A549 (cell line): Measurements from ENCODE around the gene ERBB2. TPM values are rescaled to one million over a fixed set of nuclear protein-coding genes. Genes with fewer than 3 reads are reported as not detected.

Experiments
- ATAC-seq, 2 experiments: fragments of 200-7000 bp in 1 of 2; fragments of >200 bp in 1 of 2; cut with Nextera tagmentation in 1 of 2; cut with Tn5 transposase in 1 of 2; 3 replicates each; pipeline versions ENCODE4 v1.8.0 to v1.9.1; 2018 to 2020; ENCODE audit warnings: mild to moderate bottlenecking in 1 of 2, moderate library complexity in 1 of 2
- CTCF ChIA-PET: fragments of 300-600 bp; sonication (Branson Sonifier 250); formaldehyde crosslinking; extraction: SDS; loops from one replicate; lab custom pipeline; 2021; ENCODE audit warnings: antibody characterized with exemption, inconsistent platforms; lab: Yijun Ruan, JAX
- POLR2A ChIA-PET: fragments of 350-600 bp; formaldehyde crosslinking; extraction: SDS; loops from one replicate; lab custom pipeline; 2021; ENCODE audit warnings: antibody characterized with exemption, inconsistent platforms; lab: Yijun Ruan, JAX
- DNase-seq, 2 experiments: peaks; one replicate each; pipeline versions ENCODE4 v3.0.0 to v3.0.0-alpha.2; 2011 to 2016; ENCODE audit warnings: low read depth in 1 of 2, low spot score in 1 of 2
- FAIRE-seq: peaks from 2 replicates; lab custom pipeline; 2011; peaks lifted over from hg19 to GRCh38; lab: Jason Lieb, UNC
- H3K27ac ChIP-seq, 2 experiments: fragments of >200 bp; sonication (Bioruptor Twin); formaldehyde crosslinking; 3 replicates each; pipeline ENCODE4 v1.5.1; 2016 to 2017
- H3K4me1 ChIP-seq: fragments of >200 bp; sonication (Bioruptor Twin); formaldehyde crosslinking; 3 replicates; pipeline ENCODE4 v1.6.1; 2016
- H3K4me2 ChIP-seq: fragments of >200 bp; sonication (Bioruptor Twin); formaldehyde crosslinking; 3 replicates; pipeline ENCODE4 v1.6.1; 2016
- H3K4me3 ChIP-seq: fragments of >200 bp; sonication (Bioruptor Twin); formaldehyde crosslinking; 3 replicates; pipeline ENCODE4 v1.5.1; 2016
- H3K9me3 ChIP-seq: fragments of >200 bp; sonication (Bioruptor Twin); formaldehyde crosslinking; 3 replicates; pipeline ENCODE4 v1.6.1; 2016
- EP300 ChIP-seq, 2 experiments: fragments of >200 bp; sonication (Bioruptor Twin); formaldehyde crosslinking; IDR thresholded peaks; 2 replicates in 1 of 2; 3 replicates in 1 of 2; pipeline ENCODE4 v1.6.1; 2016 to 2017
- HOXB5 ChIP-seq: fragments of 250-450 bp; sonication (Bioruptor Pico); IDR thresholded peaks from 2 replicates; pipeline ENCODE4 v1.5.0; 2020; ENCODE audit warnings: mild to moderate bottlenecking, moderate library complexity
- MYC ChIP-seq: IDR thresholded peaks from 2 replicates; pipeline ENCODE4 v1.6.1; 2012; ENCODE audit warnings: mild to moderate bottlenecking, inconsistent platforms, low read length, improper control_type of control experiment, borderline replicate concordance
- NPAS2 ChIP-seq: fragments of 250-450 bp; sonication (Bioruptor Pico); IDR thresholded peaks from 2 replicates; pipeline ENCODE4 v1.8.0; 2022; ENCODE audit warnings: mild to moderate bottlenecking, moderate library complexity, borderline replicate concordance
- RAD21 ChIP-seq, 2 experiments: fragments of >200 bp in 1 of 2; sonication (Bioruptor Twin) in 1 of 2; formaldehyde crosslinking in 1 of 2; IDR thresholded peaks in 1 of 2; conservative IDR thresholded peaks in 1 of 2; 2 replicates in 1 of 2; 3 replicates in 1 of 2; pipeline ENCODE4 v1.6.1; 2012 to 2018; ENCODE audit warnings: inconsistent platforms in 1 of 2
- RARB ChIP-seq: fragments of 250-450 bp; sonication (Bioruptor Pico); IDR thresholded peaks from 2 replicates; pipeline ENCODE4 v1.8.0; 2021; ENCODE audit warnings: mild to moderate bottlenecking, moderate library complexity
- ZFP36 ChIP-seq: fragments of 450-650 bp; IDR thresholded peaks from 2 replicates; pipeline ENCODE4 v1.6.1; 2014; ENCODE audit warnings: borderline replicate concordance; ENCODE audit not compliant: partially characterized antibody
- WGBS: methylation state at CpG from one replicate; pipeline ENCODE4 v1.1.6; 2017; ENCODE audit errors: missing lambda C conversion rate; 5-methylcytosine and 5-hydroxymethylcytosine counted together
- polyA plus RNA-seq, 4 experiments: library from polyadenylated mRNA; depleted of rRNA in 3 of 4; stranded (reverse); fragments of >200 nt; fragmentation: RNase III in 1 of 4; extraction: RNeasy Plus Mini Kit Qiagen cat#74134 plus additional on column Dnase treatment in 1 of 4; gene quantifications; 2 replicates in 3 of 4; 3 replicates in 1 of 4; pipeline ENCODE4 v1.2.3, GENCODE V29; 2011 to 2017
- TF ChIP-seq, protein P1 (sequence below): IDR thresholded peaks from 2 replicates; pipeline ENCODE4 v1.6.1; 2012
- TF ChIP-seq, protein P2 (sequence below): fragments of >200 bp; sonication (Bioruptor Twin); formaldehyde crosslinking; IDR thresholded peaks from 3 replicates; pipeline ENCODE4 v1.5.1; 2016

Gene ERBB2
- polyA plus RNA-seq, 2 of the 4 experiments (the other 2 are of a cell fraction) = 22.4 to 32.0 TPM

DNA sequence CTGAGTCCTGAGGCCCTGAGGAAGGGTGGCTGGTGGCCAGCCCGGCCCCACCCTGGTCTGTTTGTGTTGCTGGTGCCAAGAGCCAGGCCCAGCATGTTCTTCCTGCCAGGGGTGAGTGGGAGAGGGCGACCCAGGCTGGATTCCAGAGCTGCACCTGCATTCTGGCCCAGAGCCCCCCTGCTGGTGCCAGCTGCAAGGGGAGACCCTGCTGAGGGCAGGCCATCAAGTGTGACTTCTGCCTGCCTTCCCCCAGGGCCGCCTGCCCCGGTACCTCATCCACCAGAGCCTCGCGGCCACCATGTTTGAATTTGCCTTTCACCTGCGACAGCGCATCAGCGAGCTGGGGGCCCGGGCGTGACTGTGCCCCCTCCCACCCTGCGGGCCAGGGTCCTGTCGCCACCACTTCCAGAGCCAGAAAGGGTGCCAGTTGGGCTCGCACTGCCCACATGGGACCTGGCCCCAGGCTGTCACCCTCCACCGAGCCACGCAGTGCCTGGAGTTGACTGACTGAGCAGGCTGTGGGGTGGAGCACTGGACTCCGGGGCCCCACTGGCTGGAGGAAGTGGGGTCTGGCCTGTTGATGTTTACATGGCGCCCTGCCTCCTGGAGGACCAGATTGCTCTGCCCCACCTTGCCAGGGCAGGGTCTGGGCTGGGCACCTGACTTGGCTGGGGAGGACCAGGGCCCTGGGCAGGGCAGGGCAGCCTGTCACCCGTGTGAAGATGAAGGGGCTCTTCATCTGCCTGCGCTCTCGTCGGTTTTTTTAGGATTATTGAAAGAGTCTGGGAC lies 37.1 kb upstream of the ERBB2 start:
- TF ChIP-seq HOXB5 (CRISPR knock-in tag) (no peak), NPAS2 (CRISPR knock-in tag) (no peak), EP300 (IDR thresholded peaks at IDR 0.05) (no peak), MYC (no peak), RARB (CRISPR knock-in tag) (no peak)
- TF ChIP-seq, protein P1, sequence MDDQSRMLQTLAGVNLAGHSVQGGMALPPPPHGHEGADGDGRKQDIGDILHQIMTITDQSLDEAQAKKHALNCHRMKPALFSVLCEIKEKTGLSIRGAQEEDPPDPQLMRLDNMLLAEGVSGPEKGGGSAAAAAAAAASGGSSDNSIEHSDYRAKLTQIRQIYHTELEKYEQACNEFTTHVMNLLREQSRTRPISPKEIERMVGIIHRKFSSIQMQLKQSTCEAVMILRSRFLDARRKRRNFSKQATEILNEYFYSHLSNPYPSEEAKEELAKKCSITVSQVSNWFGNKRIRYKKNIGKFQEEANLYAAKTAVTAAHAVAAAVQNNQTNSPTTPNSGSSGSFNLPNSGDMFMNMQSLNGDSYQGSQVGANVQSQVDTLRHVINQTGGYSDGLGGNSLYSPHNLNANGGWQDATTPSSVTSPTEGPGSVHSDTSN = no peak
- 78% methylated on average over 12 of the region's 22 CpGs for WGBS
- no peak for DNase-seq
- Histone ChIP-seq H3K4me2 (peak overlapping the region; percentile 70), H3K9me3 (no peaks in the 10 kb centered on the region), H3K27ac (peak overlapping the region in 1 of 2 experiments; percentile 79; a peak in 3 of 6 replicates), H3K4me3 (no peak overlapping the region), H3K4me1 (peaks cover 53% of the 10 kb centered on the region)
- ChIA-PET POLR2A (interaction anchor here (0.7 kb wide), 1 partner anchor 67 kb away, joined by 3 read pairs; no protein-coding TSS in a partner anchor), CTCF (interaction anchor here (0.6 to 50.7 kb wide), 5 partner anchors 9 to 112 kb away, joined by 3 to 1391 read pairs (median 8); partner anchors contain the start of genes PPP1R1B and STARD3)
- FAIRE-seq = no peak
- 0 out of 6 replicates have a peak, but pooled peaks of 1 of the 2 experiments have one; percentile 1 for ATAC-seq

DNA sequence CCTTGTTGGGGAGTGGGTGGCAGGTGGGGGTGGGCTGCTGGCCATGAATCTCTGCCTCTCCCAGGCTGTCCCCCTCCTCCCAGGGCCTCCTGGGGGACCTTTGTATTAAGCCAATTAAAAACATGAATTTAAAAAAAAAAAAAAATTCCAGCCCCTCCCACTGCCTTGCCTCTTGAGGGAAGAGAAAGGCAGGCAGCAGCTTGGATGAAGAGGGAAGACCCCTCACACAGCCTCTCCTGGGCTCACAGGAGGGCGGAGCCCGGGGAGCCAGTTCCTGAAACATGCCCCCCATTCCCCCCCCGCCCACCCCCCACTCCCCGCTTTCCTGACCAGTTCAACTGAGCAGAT lies 36.5 kb upstream of the ERBB2 start:
- H3K27ac ChIP-seq = peak overlapping the region; percentile 25 to 79; a peak in 5 of 6 replicates
- no peaks in the 10 kb centered on the region for H3K9me3 ChIP-seq
- H3K4me3 ChIP-seq = 0 out of 3 replicates have a peak overlapping the region, but pooled peaks have one; percentile 5
- H3K4me2 ChIP-seq = peak overlapping the region; percentile 70
- FAIRE-seq (no peak), ATAC-seq (peak; percentile 0 to 18; a peak in 3 of 6 replicates), DNase-seq (no peak)
- ChIA-PET POLR2A (interaction anchor here (0.7 kb wide), 1 partner anchor 66 kb away, joined by 3 read pairs; no protein-coding TSS in a partner anchor), CTCF (interaction anchor here (0.7 to 50.7 kb wide), 4 partner anchors 8 to 456 kb away, joined by 3 to 1391 read pairs (median 14); partner anchors contain the start of genes PPP1R1B and STARD3)
- peaks cover 58% of the 10 kb centered on the region for H3K4me1 ChIP-seq
- TF ChIP-seq, protein P2, sequence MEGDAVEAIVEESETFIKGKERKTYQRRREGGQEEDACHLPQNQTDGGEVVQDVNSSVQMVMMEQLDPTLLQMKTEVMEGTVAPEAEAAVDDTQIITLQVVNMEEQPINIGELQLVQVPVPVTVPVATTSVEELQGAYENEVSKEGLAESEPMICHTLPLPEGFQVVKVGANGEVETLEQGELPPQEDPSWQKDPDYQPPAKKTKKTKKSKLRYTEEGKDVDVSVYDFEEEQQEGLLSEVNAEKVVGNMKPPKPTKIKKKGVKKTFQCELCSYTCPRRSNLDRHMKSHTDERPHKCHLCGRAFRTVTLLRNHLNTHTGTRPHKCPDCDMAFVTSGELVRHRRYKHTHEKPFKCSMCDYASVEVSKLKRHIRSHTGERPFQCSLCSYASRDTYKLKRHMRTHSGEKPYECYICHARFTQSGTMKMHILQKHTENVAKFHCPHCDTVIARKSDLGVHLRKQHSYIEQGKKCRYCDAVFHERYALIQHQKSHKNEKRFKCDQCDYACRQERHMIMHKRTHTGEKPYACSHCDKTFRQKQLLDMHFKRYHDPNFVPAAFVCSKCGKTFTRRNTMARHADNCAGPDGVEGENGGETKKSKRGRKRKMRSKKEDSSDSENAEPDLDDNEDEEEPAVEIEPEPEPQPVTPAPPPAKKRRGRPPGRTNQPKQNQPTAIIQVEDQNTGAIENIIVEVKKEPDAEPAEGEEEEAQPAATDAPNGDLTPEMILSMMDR = no peak
- 37% methylated on average over 2 of the region's 4 CpGs for WGBS

DNA sequence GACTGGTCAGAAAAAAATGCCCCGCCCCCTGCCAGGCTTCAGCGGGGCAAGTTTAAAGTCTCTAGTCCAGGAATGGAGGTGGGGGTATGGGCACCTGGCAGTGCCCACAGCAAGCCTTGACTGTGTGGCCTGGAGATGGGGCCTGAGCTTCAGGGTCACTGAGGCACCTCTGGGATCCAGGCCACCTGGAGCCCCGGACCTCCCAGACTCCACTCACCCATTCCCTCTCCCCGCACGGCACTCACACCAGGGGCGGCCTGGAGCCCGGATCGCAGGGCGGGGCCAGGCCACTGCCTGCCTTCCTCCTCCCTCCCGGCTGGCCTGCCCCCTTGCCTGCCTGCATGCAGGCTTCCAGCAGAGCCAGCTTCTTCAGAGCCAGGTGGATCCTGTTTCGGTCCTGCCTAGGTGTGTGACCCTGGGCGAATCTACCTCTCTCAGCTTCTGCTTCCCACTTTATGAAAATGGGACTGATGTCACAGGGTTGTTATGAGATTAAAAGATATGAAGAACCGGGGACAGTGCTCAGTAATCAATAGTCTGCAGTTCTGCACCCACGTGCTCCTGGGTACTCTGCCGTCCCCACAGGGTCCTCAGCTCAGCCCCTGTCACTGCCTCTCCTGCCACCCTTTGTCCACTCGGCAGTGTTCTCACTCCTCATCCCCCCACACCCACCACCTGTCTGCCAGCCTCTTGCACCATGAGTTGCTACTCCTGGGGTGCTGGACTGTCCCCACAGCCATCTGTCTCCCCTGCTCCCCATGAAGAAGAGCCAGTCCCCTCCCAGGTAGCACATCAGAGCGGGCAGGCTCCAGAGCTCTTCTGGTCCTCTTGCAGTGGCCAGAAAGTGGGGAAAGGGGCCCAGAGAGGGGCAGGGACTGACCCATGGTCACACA lies 35.9 kb upstream of the ERBB2 start:
- Histone ChIP-seq H3K27ac (peak overlapping the region; percentile 25 to 79), H3K4me1 (peaks cover 61% of the 10 kb centered on the region), H3K4me2 (peak overlapping the region; percentile 70), H3K9me3 (no peaks in the 10 kb centered on the region), H3K4me3 (0 out of 3 replicates have a peak overlapping the region, but pooled peaks have one; percentile 5)
- POLR2A ChIA-PET = interaction anchor here (0.7 kb wide), 1 partner anchor 66 kb away, joined by 3 read pairs; no protein-coding TSS in a partner anchor
- FAIRE-seq = no peak
- ATAC-seq = peak; percentile 58 to 84
- 23% methylated on average over 17 of the region's 17 CpGs for WGBS
- CTCF ChIA-PET = interaction anchor here (0.7 to 50.7 kb wide), 4 partner anchors 8 to 457 kb away, joined by 3 to 1391 read pairs (median 14); partner anchors contain the start of genes PPP1R1B and STARD3
- peak; percentile 70 to 88 for DNase-seq
- TF ChIP-seq RAD21 (conservative IDR thresholded peaks at IDR 0.05 in 1 of 2, IDR thresholded peaks at IDR 0.05 in 1 of 2) = no peak
- TF ChIP-seq ZFP36 = peak; percentile 56
